Measurements from ENCODE around the gene ALCAM.

- TF ChIP-seq CTCF (IDR thresholded peaks at IDR 0.05), result no peak
- no peak for TF ChIP-seq EZH2phosphoT487 (IDR thresholded peaks at IDR 0.05)
- TF ChIP-seq EZH2 (IDR thresholded peaks at IDR 0.05), result no peak
Measured at GRCh38 chr3:105444725-105445124, 78.0 kb downstream of the ALCAM start.
